ENCODE data around the gene CDH22. TPM values are rescaled to one million over a fixed set of nuclear protein-coding genes. Genes with fewer than 3 reads are reported as not detected.
A peak's percentile ranks its signal among the peaks of the same experiment; 100 is the strongest.

The CDH22 gene
- total RNA-seq, 2 donors from 2014 or later = 5.8 to 5.9 TPM

GRCh38 chr20:46284040-46284427 lies 24.3 kb downstream of the CDH22 start:
- no peak for ATAC-seq
- intact Hi-C loops (cut with DNase I) = no loop called here
- DNase-seq = no peak

GRCh38 chr20:46283426-46284039 lies 24.8 kb downstream of the CDH22 start:
- ATAC-seq = peak in 1 of 2 donors; percentile 29
- no peak for DNase-seq
- intact Hi-C loops (cut with DNase I) = no loop called here

- DNase-seq (no peak), ATAC-seq (no peak)
- intact Hi-C loops (cut with DNase I) = no loop called here
Observed at GRCh38 chr20:46282669-46283068, 25.6 kb downstream of the CDH22 start.

- DNase-seq (no peak), ATAC-seq (peak in 1 of 2 donors; percentile 81)
- intact Hi-C loops (cut with DNase I) = no loop called here
Observed at GRCh38 chr20:46279103-46279502, 29.2 kb downstream of the CDH22 start.

GRCh38 chr20:46277602-46278001 lies 30.7 kb downstream of the CDH22 start:
- DNase-seq = no peak
- ATAC-seq = no peak
- intact Hi-C loops (cut with DNase I) = no loop called here

GRCh38 chr20:46276531-46276930 lies 31.8 kb downstream of the CDH22 start:
- no peak for DNase-seq
- ATAC-seq = peak in 1 of 2 donors; percentile 72
- intact Hi-C loops (cut with DNase I) = no loop called here

- no peak for ATAC-seq
- DNase-seq = no peak
- intact Hi-C loops (cut with DNase I) = no loop called here
Observed at GRCh38 chr20:46275091-46275490, 33.2 kb downstream of the CDH22 start.

GRCh38 chr20:46273717-46274116 lies 34.6 kb downstream of the CDH22 start:
- intact Hi-C loops (cut with DNase I) = no loop called here
- ATAC-seq (peak in 1 of 2 donors; percentile 85), DNase-seq (no peak)

GRCh38 chr20:46272389-46273047 lies 35.8 kb downstream of the CDH22 start:
- ATAC-seq = no peak
- intact Hi-C loops (cut with DNase I) = no loop called here

GRCh38 chr20:46270977-46271744 lies 37.1 kb downstream of the CDH22 start:
- DNase-seq (no peak), ATAC-seq (no peak)
- intact Hi-C loops (cut with DNase I) = no loop called here

More at GRCh38 chr20:46272389-46273047, 35.8 kb downstream of the CDH22 start:
- DNase-seq = no peak

GRCh38 chr20:46269372-46269771 lies 38.9 kb downstream of the CDH22 start:
- DNase-seq (no peak), ATAC-seq (no peak)
- intact Hi-C loops (cut with DNase I) = no loop called here

GRCh38 chr20:46268662-46269061 lies 39.6 kb downstream of the CDH22 start:
- DNase-seq = no peak
- no peak for ATAC-seq
- intact Hi-C loops (cut with DNase I) = no loop called here

- intact Hi-C loops (cut with DNase I) = no loop called here
- no peak for ATAC-seq
- no peak for DNase-seq
Observed at GRCh38 chr20:46268131-46268614, 40.1 kb downstream of the CDH22 start.

- no peak for ATAC-seq
- intact Hi-C loops (cut with DNase I) = no loop called here
- no peak for DNase-seq
Observed at GRCh38 chr20:46267108-46268105, 40.9 kb downstream of the CDH22 start.

GRCh38 chr20:46265539-46265938 lies 42.8 kb downstream of the CDH22 start:
- DNase-seq (no peak), ATAC-seq (no peak)
- intact Hi-C loops (cut with DNase I) = no loop called here

- ATAC-seq (no peak), DNase-seq (no peak)
- intact Hi-C loops (cut with DNase I) = no loop called here
Observed at GRCh38 chr20:46264391-46265266, 43.7 kb downstream of the CDH22 start.

GRCh38 chr20:46261456-46262253 lies 46.6 kb downstream of the CDH22 start:
- intact Hi-C loops (cut with DNase I) = no loop called here
- ATAC-seq = peak in 1 of 2 donors; percentile 53
- no peak for DNase-seq
